HG03571 (cell line): ENCODE data around the gene PTGIS.
"Not testable (repeated sequence)": the region's sequence is repeated elsewhere in the genome, so short reads cannot be mapped to it uniquely, and the experiment has no call there.

Experiments used
- ATAC-seq: cut with Tn5 transposase; IDR thresholded peaks from one replicate; pipeline ENCODE4 v1.9.1; 2021; ENCODE audit not compliant: unreplicated experiment

PTGIS gene

DNA sequence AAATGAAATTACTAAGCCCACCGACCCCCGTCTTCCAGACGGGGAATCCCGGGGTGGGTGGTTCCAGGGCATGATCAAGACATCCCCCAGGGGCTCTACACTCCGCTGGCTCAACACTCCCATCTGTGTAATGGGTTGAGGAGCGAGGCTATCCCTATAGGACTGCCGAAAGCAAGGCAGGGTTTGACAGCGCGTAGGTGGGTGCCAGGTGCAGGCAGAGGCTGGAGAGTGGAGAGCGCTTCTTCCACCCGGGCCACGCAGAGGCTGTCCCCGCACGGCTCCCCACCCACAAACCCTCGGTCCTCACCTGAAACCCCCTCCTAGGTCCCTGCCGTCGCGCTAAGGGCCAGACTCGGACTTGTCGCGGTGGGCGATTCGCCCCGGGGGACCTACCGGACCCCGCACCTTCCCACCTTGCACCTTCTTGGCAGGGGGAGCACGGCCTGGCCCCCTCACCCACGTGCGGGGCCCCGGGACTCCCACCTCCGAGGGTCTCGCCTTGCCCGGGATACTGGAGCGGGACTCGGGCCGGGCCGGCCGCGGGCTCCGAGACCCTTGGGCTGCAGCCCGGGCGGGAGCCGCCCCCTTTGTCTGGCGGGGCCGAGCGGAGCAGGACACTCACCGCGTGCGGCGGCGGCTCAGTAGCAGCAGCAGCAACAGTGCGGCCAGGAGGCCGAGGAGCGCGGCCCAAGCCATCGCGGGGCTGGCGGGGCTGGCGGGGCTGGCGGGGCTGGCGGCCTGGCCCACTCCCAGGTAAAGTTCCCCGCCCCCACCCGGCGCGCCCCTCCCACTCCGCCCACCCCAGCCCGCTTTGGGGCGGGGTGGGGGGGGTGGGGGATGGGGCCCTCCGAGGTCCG, at the start of gene PTGIS:
TSS of gene PTGIS (minus strand) at position 717 of the 857 bp plus-strand sequence. CDS start at position 696, 21 bp downstream.
- ATAC-seq: no peak

DNA sequence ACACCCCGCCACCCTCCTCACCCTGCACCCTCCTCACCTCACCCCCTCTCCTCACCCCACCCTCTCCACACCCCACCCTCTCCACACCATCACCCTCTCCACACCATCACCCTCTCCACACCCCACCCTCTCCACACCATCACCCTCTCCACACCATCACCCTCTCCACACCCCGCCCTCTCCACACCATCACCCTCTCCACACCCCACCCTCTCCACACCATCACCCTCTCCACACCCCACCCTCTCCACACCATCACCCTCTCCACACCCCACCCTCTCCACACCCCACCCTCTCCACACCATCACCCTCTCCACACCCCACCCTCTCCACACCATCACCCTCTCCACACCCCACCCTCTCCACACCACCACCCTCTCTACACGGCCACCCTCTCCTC, 49.5 kb upstream of the PTGIS start:
- not testable (repeated sequence) for ATAC-seq

DNA sequence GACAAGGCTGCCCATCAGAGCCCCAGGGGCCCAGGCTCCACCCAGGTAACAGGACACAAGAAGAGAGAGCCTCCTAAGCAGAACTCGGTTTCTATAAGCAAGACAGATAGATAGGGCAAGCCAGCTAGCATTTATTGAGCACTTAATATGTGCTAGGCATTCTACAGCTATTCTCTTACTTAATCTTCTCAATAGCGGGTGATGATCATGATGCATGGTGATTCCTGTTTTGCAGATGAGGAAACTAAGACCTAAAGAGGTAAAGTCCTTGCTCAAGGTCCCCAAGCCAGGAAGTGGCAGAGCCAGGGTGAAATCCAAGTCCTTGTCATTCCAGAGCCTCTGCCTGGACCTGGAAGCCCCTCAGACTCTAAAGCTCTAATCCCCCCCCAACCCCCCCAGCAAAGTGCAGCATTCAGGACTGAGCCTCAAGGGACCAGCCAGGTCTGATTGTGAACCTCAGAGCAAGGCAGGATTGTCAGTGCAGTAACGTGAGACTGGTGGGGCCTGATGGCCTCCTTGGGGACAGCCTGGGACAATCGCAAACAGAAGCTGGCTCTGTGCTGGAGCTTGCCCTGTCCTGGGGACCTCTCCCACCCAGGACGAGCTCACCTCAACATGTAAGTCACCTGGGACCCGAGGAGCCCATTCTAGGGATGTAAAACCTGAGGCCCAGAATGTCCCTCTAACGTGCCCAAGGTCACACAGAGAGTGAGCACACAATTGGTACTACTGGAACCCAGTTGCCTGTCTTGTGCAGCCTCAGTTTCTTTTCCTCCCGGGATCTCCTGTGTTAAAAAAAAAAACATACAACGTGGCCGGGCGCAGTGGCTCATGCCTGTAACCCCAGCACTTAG, 48.4 kb upstream of the PTGIS start:
- ATAC-seq: no peak

DNA sequence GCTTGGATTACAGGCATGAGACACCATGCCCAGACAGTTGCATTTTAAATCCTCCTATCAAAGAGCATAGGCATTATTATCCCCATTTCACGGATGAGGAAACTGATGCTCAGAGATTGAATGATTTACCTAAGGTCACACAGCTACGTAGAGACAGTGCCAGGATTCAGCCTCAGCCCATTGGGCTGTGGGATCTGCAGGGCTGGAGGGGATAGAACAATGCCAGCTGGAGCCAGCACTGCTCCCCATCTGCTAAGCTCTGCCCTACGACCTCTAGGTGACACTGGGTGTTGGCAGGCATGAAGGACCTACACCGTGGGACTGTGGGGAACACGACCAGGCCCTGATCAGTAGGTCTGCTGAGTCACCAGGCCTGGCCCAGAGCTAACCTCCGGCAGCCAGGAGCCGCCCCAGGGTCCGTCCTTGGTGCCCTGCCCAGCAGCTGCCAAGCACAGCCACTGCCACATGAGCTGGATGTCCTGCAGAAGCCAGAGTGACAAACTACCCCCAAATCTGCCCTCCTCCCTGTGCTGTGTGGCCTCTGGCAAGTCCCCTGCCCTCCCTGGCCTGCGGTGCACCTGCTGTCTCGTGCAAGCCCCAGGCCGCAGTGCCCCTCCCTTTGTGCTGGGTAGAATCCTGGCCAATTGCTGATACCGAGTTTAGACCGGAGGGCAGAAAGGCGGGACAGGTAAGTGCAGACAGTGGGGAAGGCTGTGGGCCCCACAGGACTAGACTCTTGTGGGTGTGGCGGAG, 47.6 kb upstream of the PTGIS start:
- ATAC-seq: no peak

DNA sequence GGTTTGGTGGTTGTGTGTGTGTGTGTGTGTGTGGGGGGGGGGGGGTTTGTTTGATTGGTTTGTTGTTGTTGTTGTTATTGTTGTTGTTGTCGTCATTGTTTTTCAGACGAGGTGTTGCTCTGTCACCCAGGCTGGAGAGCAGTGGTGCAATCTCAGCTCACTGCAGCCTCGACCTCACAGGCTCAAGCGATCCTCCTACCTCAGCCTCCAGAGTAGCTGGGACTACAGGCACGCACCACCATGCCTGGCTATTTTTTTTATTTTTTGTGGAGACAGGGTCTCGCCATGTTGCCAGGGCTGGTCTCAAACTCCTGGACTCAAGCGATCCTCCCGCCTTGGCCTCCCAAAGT, 47.1 kb upstream of the PTGIS start:
- not testable (repeated sequence) for ATAC-seq

DNA sequence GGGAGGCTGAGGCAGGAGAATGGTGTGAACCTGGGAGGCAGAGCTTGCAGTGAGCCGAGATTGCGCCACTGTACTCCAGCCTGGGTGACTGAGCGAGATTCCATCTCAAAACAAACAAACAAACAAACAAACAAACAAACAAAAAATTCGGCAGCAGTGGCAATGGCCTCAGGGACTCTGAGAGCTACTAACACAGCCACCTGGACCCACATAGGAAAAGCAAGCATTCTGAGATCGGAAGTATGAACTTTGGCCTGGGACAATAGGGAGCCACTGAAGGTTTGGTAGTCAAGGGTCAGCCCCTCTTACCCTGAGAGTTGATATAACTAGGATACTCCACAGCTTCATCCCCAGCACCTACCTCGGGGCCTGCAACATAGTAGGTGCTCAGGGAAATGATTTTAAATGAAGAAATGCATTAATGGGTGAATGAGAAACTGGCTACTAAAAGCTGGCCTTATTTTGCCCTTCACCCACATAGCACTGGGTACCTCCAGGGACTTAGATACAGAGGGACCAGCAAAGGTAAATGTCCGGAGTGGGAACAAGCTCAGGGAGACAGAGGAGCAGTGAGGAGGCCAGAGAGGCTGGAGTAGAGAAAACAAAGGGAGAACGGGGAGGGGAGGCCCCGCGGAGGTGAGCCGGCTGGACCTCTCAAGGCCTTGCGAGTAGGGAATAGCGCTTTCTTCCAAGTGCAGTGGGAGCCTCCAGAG, 46.6 kb upstream of the PTGIS start:
- ATAC-seq: no peak

DNA sequence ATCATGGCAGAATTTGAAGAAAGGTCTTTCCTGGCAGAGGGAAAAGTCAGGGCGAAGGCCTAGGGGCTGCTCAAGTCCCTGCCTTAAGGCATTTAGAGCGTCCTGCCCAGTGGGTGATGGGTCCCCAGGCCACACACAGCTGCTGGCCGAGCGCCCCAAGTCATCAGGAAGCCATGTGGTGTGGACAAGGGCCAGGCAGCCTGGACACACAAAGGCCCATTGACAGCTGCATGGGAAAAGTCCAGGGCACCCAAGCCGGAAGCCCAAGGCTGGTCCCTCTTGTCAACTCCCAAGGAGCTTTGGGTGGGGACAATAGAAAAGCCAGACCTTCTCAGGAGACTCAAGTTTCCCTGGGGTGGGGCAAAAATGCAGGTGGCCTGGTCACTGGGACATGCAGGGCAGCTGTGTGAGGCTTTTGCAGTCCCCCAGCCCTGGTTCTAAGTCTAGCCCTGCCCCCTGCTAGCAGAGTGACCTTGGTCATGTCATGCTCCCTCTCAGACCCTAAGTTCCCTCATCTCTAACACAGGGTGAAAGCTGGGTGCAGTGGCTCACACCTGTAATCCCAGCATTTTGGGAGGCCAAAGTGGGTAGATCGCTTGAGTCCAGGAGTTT, 44.3 kb upstream of the PTGIS start:
- ATAC-seq: no peak

DNA sequence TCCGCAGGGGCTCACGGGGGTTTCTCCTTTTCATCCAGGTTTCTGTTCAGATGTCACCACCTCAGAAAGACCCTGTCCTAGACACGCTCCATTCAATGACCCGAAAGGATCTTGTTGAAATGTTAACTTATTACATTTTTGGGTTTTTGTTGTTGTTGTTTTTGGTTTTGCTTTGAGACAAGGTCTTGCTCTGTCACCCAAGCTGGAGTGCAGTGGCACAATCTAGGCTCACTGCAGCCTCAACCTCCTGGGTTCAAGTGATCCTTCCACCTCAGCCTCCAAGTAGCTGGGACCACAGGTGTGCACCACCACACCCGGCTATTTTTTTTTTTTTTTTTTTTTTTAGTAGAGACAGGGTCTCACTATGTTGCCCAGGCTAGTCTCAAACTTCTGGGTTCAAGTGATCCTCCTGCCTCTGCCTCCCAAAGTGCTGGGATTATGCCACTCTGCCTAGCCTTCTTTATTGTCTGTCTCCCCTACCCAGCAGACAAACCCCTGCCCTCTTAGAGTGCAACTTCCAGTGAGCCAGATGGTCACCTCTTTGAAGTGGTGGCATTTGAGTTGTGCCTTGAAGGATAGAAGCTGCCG, 43.7 kb upstream of the PTGIS start:
- ATAC-seq: not testable (repeated sequence)

DNA sequence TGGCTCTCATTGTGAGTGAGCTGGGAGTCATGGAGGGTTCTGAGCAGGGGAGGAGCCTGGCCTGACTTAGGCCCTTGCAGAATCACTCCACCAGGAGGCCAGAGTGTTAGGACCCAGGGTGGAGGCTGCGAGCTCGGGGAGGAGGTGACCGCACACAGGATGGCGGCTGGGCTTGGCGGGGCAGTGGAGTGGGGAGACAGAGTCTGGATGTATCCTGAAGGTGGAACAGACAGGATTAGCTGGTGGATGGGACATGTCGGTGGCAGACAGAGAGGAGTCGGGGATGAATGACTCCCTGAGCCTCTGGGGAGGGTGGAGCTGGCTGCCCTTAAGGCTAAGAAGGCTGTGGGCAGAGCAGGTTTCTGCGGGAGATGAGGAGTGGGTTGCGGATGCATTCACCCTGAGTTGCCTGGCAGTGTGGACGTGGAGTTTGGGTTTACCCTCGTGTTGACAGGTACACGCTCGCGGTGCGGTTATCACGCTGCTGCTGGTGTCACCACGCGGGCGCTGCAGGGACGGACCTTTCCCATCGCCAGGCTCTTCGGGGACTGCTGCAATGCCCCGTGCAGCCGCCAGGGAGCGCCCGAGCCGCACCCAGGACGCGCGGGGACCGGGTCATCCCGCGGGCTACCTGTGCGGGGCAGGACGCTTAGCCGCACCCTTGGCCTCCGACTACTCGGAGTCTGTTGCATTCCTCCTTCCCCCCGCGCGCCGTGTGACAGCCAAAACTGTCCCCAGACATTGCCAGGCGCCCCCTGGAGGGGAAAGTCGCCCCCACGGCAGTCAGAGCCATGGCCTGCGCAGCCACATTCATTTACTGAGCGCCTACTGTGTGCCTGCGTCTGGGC, 43.0 kb upstream of the PTGIS start:
- peak; percentile 44 for ATAC-seq

DNA sequence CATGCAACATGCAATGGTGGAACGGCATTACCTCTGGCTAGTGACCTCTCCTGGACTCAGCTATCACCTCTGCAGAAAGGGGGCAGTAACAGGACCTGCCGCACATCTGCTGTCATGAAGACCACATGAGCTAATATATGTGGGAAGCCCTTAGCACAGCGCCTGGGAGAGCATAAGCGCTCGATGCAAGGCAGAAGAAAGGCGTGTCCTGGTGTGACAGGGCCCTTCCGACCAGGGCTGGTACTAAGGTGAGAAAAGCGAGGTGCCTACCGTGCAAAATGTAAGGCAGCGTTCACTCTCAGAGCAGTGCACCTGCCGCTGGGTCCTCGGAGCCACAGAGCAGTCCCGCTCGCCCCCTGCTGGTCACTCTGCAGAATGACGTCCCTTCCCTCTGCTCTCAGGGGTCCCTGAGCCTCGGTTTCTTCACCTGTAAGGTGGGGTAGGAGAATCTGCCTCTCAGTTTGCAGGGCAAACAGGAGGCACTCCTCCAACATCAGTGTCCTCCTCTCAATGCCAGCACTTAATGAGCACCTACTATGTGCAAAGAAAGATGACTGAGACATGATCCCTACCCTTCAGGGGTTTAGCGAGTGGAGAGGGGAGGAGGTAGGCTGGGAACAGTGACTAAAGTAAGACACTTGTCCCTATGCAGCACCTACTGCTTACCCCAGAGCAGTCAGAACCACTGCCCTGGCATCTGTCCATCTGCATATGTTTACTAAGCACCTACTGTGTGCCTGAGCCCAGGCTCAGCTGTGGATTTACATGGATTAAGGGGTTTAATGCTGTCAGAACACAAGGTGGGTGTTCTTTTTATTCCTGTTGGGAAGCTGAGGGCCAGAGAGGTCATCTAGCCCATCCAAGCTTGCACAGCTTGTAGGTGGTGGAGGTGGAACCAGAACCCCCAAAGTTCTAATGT, 41.1 kb upstream of the PTGIS start:
- no peak for ATAC-seq

DNA sequence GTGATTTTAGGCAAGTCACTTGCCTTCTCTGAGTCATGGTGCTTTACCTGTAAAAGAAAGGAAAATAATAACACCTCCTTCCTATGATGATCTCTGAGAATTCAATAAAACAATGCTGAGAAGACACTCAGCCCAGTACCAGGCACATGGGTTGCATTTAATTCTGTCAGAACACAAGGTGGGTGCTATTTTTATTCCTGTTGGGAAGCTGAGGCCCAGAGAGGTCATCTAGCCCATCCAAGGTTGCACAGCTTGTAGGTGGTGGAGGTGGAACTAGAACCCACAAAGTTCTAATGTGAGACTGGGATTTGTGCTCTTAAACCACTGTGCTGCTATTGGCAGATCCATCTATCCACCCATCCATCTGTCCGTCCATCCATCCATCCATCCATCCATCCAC, 39.6 kb upstream of the PTGIS start:
- no peak for ATAC-seq

DNA sequence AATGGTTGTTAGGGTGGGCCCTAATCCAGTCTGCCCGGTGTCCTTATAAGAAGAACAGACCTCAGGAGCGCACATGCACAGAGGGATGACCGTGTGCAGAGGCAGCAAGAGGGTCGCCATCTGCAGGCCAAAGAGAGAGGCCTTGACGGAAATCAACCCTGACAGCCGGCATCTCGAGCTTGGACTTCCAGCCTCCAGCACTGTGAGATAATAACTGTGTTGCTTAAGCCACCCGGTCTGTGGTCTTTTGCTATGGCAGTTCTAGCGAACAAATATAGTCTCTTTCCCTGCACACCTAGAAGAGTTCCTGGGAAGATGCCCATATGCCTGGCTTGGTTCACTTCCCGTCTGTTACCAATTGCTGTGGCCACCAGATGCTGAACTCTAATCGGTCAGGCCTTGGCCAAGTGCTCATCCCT, 35.3 kb upstream of the PTGIS start:
- ATAC-seq: no peak

DNA sequence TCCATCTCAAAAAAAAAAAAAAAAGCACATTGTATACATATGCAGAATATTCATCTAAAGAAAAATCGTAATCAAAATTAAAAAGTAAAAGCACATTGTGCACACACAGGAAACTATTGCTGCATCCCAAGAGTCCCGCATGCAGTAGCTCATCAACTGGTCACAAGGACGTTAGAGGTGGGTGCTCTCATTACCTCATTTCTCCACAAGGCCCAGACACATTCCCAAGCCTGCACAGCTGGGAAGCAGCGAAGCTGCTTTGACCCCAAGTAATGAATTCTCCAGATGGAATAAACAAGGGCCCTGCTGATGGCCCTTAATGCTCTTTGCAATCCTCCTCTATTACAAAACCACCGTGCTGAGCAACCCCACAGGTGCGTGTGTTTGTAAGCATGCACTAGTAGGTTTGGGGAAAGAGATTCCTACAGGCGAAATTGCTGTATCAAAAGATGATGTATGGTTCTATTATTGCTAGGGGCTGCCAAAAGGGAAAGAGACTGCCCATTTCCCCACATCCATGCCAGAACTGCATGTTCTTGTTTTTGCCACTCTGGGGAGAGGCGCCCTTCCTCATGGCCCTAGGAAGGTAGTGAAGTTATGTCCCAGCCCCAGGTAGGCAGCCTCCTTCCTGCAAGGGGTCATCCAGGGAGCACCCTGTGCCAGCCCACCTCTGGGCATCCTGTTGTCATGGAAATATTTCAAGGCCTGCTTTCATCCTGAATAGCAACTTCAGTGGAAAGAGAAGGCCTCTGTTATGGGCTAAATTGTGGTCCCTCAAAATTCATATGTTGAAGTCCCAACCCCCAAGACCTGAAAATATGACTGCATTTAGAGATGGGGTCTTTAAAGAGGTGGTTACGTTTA, 34.6 kb upstream of the PTGIS start:
- no peak for ATAC-seq

DNA sequence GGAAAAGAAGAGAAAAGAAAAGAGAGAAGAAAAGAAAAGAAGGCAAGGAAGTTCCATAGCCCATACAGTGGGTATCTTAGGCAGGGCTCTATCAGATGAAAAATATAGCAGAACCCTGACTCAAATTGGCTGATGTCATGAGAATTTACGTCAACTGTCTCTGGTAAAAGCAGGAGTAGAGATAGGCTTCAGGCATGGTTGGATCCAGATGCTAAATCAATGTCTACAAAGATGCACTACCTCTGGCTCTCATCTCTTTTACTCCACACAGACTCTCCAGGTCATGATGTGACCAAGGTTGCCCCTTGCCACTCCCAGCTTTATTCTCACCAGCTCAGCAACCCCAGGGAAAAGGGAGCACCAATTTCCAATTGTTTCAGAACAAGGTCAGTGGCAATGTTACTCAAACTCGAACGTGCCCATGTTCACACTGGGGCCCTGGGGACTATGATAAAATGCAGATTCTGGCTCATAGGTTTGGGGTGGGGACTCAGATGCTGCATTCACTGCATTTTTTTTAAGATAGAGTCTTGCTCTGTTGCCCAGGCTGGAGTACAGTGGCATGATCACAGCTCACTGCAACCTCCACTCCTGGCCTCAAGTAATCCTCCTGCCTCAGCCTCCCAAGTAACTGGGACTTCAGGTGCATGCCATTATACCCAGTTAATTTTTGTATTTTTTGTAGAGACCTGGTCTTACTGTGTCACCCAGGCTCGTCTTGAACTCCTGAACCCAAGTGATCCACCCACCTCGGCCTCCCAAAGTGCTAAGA, 33.4 kb upstream of the PTGIS start:
- no peak for ATAC-seq

DNA sequence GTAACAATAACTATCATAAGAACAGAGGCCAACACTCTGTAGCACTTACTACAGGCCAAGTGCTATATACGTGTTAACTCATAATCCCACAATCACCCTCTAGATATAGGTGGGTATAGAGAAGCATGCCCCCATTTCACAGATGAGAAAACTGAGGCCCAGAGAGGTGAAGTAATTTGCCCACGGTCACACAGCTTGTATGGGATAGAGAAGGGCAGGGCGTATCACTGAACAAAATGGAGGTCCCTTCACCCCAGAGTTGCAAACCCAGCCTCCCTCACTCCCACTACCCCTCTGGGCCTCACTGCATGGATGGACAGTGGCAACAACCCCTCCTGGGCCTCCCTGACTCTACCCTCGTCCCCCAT, 31.8 kb upstream of the PTGIS start:
- ATAC-seq: no peak

DNA sequence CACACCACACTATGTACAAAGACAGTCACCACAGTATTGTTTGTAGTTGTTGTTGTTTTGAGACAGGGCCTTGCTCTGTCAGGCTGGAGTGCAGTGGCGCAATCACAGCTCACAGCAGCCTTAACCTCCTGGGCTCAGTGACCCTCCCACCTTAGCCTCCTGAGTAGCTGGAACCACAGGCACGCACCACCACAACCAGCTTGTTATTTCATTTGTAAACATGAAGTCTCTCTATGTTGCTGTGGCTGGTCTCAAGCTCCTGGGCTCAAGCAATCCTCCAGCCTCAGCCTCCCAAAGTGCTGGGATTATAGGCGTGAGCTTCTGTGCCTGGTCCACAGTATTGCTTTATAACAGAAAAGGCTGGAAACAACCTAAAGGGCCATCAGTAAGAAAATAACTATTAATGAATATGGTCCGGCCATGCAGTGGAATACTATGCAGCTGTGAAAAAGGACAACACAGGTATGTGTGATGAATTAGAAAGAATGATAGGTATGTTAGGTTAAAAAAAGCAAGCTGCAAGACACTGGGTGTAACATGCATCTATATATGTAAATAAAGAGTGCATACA, 30.0 kb upstream of the PTGIS start:
- ATAC-seq: no peak
